Kasumi-1 (cell line): ENCODE results near the gene GFRA1.

Experiments
- DNase-seq, 2 experiments: peaks; one replicate each; lab custom pipeline; 2025; lab: John Stamatoyannopoulos, UW

GFRA1 gene

GRCh38 chr10:116125180-116125579, 147.8 kb downstream of the GFRA1 start:
- DNase-seq: no peak

- no peak for DNase-seq
Observed at GRCh38 chr10:116124777-116125176, 148.2 kb downstream of the GFRA1 start.

GRCh38 chr10:116122664-116123063, 150.3 kb downstream of the GFRA1 start:
- no peak for DNase-seq

GRCh38 chr10:116121640-116122525, 151.1 kb downstream of the GFRA1 start:
- no peak for DNase-seq

- no peak for DNase-seq
Observed at GRCh38 chr10:116120688-116121455, 152.1 kb downstream of the GFRA1 start.

GRCh38 chr10:116118847-116119246, 154.2 kb downstream of the GFRA1 start:
- no peak for DNase-seq

GRCh38 chr10:116115797-116116196, 157.2 kb downstream of the GFRA1 start:
- DNase-seq: no peak

- no peak for DNase-seq
Observed at GRCh38 chr10:116115036-116115641, 157.9 kb downstream of the GFRA1 start.

GRCh38 chr10:116113721-116114501, 159.1 kb downstream of the GFRA1 start:
- DNase-seq: no peak

GRCh38 chr10:116112232-116113231, 160.5 kb downstream of the GFRA1 start:
- no peak for DNase-seq

GRCh38 chr10:116111483-116112095, 161.4 kb downstream of the GFRA1 start:
- no peak for DNase-seq

GRCh38 chr10:116110736-116111135, 162.3 kb downstream of the GFRA1 start:
- DNase-seq: no peak

GRCh38 chr10:116109881-116110280, 163.1 kb downstream of the GFRA1 start:
- no peak for DNase-seq

- no peak for DNase-seq
Observed at GRCh38 chr10:116109481-116109880, 163.5 kb downstream of the GFRA1 start.

- no peak for DNase-seq
Observed at GRCh38 chr10:116108095-116108494, 164.9 kb downstream of the GFRA1 start.

- DNase-seq: no peak
Observed at GRCh38 chr10:116106611-116107010, 166.4 kb downstream of the GFRA1 start.

GRCh38 chr10:116105264-116105663, 167.7 kb downstream of the GFRA1 start:
- DNase-seq: no peak

GRCh38 chr10:116104210-116104932, 168.6 kb downstream of the GFRA1 start:
- DNase-seq: no peak

- no peak for DNase-seq
Observed at GRCh38 chr10:116103668-116104067, 169.3 kb downstream of the GFRA1 start.
